Prostate gland (tissue), 2 donors: ENCODE results near the gene SETD2. TPM values are rescaled to one million over a fixed set of nuclear protein-coding genes. Genes with fewer than 3 reads are reported as not detected.
A peak's percentile ranks its signal among the peaks of the same experiment; 100 is the strongest.
"Not testable (repeated sequence)": the region's sequence is repeated elsewhere in the genome, so short reads cannot be mapped to it uniquely, and the experiment has no call there.

Source experiments
- DNase-seq: peaks from one replicate; pipeline ENCODE4 v3.0.0-alpha.2; 2019; ENCODE audit warnings: low spot score
- H3K27ac ChIP-seq, 2 donors: fragments of 200-600 bp; sonication (generic); 2 replicates each; pipeline ENCODE4 v1.5.1; 2017 to 2019
- H3K27me3 ChIP-seq: fragments of 200-600 bp; sonication (generic); replicated peaks from 2 replicates; pipeline ENCODE4 v1.5.1; 2019; ENCODE audit not compliant: insufficient read depth
- H3K36me3 ChIP-seq, 2 donors: fragments of 200-600 bp; sonication (generic); 1 replicate in 1 of 2; 2 replicates in 1 of 2; pipeline versions ENCODE4 v1.5.1 to v1.8.1; 2017 to 2019
- H3K4me1 ChIP-seq: fragments of 200-600 bp; sonication (generic); replicated peaks from 2 replicates; pipeline ENCODE4 v1.5.1; 2019
- H3K4me3 ChIP-seq, 2 donors: fragments of 200-600 bp; sonication (generic); 2 replicates each; pipeline ENCODE4 v1.5.1; 2017 to 2019
- H3K9me3 ChIP-seq: fragments of 200-600 bp; sonication (generic); 2 replicates; pipeline ENCODE4 v1.5.1; 2017
- CTCF ChIP-seq, 4 experiments: fragments of 200-600 bp in 2 of 4; fragments of 450-650 bp in 2 of 4; sonication (generic) in 2 of 4; IDR thresholded peaks; 1 replicate in 3 of 4; 2 replicates in 1 of 4; pipeline ENCODE4 v1.5.1; 2016 to 2019; ENCODE audit warnings: antibody characterized with exemption in 4 of 4, mild to moderate bottlenecking in 2 of 4, moderate library complexity in 2 of 4
- POLR2A ChIP-seq: fragments of 450-650 bp; IDR thresholded peaks from one replicate; pipeline ENCODE4 v1.6.1; 2016; ENCODE audit warnings: antibody characterized with exemption, mild to moderate bottlenecking
- POLR2AphosphoS5 ChIP-seq: sonication (generic); formaldehyde crosslinking; IDR thresholded peaks from one replicate; pipeline ENCODE4 v1.6.1; 2017; ENCODE audit warnings: antibody characterized with exemption
- WGBS: methylation state at CpG from one replicate; pipeline ENCODE4 v1.1.5; 2018; 5-methylcytosine and 5-hydroxymethylcytosine counted together
- intact Hi-C: fragments of 100-400 bp; cut with DNase I; formaldehyde crosslinking; loops from one replicate; pipeline ENCODE4 v1.14.2; 2022
- total RNA-seq, 2 donors: library from RNA; depleted of rRNA; stranded (reverse); fragments of >200 nt; gene quantifications; one replicate each; pipeline ENCODE4 v1.1.0, GENCODE V29; 2016

Gene SETD2
- total RNA-seq, result 10 to 100 TPM; 49.8 to 56.2 TPM

- TF ChIP-seq POLR2AphosphoS5 (peak; percentile 51), POLR2A (peak; percentile 58), CTCF (IDR thresholded peaks at IDR 0.05) (peak in 3 of 4 experiments; percentile 34 to 67 (median 59))
- intact Hi-C loops, result loop anchor here (5.0 to 10.0 kb wide), 4 partner anchors 118 to 187 kb away; partner anchors contain the start of genes CCDC12, KIF9, KLHL18 and NBEAL2
- peak within 1 kb of the TSS; percentile 77 to 88 for H3K4me3 ChIP-seq
- no peaks in the 10 kb centered on the region for H3K27me3 ChIP-seq
- H3K9me3 ChIP-seq, result no peaks in the 10 kb centered on the region
- no peaks in the 10 kb centered on the region for H3K36me3 ChIP-seq
- peak; percentile 95 for DNase-seq
- under 1% methylated on average over 62 of the region's 95 CpGs for WGBS
- peak within 1 kb of the TSS; percentile 95 to 96 for H3K27ac ChIP-seq
- H3K4me1 ChIP-seq, result peaks cover 4% of the 10 kb centered on the region
Measured at GRCh38 chr3:47164007-47164881, at the start of gene SETD2. Gene SETD2, minus strand, starts transcription at chr3:47164113. Its CDS starts 189 bp downstream, at chr3:47163924.

- TF ChIP-seq CTCF (IDR thresholded peaks at IDR 0.05) (no peak), POLR2AphosphoS5 (no peak), POLR2A (no peak)
- H3K4me3 ChIP-seq, result no peak overlapping the region
- H3K27ac ChIP-seq, result no peak overlapping the region
- H3K36me3 ChIP-seq, result no peaks in the 10 kb centered on the region
- no peak for DNase-seq
- H3K27me3 ChIP-seq, result no peaks in the 10 kb centered on the region
- no peaks in the 10 kb centered on the region for H3K9me3 ChIP-seq
- intact Hi-C loops, result no loop called here
- 96% methylated on average over 3 of the region's 3 CpGs for WGBS
- no peaks in the 10 kb centered on the region for H3K4me1 ChIP-seq
Measured at GRCh38 chr3:47210863-47211405, 47.0 kb upstream of the SETD2 start.

GRCh38 chr3:47206022-47206421, 42.1 kb upstream of the SETD2 start:
- H3K4me1 ChIP-seq, H3K27me3 ChIP-seq, DNase-seq, intact Hi-C loops, H3K36me3 ChIP-seq, H3K4me3 ChIP-seq, H3K27ac ChIP-seq, H3K9me3 ChIP-seq: not testable (repeated sequence)
- 93% methylated on average over 5 of the region's 5 CpGs for WGBS

GRCh38 chr3:47204875-47205274, 41.0 kb upstream of the SETD2 start:
- H3K36me3 ChIP-seq, result no peaks in the 10 kb centered on the region
- H3K9me3 ChIP-seq, result no peaks in the 10 kb centered on the region
- no peaks in the 10 kb centered on the region for H3K4me1 ChIP-seq
- TF ChIP-seq POLR2AphosphoS5, result no peak
- no peak for TF ChIP-seq POLR2A
- TF ChIP-seq CTCF (IDR thresholded peaks at IDR 0.05), result no peak
- H3K27ac ChIP-seq, result no peak overlapping the region
- intact Hi-C loops, result no loop called here
- no peak overlapping the region for H3K4me3 ChIP-seq
- H3K27me3 ChIP-seq, result no peaks in the 10 kb centered on the region
- no peak for DNase-seq

- H3K27ac ChIP-seq, result no peak overlapping the region
- no peaks in the 10 kb centered on the region for H3K27me3 ChIP-seq
- no peaks in the 10 kb centered on the region for H3K36me3 ChIP-seq
- no peaks in the 10 kb centered on the region for H3K9me3 ChIP-seq
- 96% methylated on average over 3 of the region's 3 CpGs for WGBS
- intact Hi-C loops, result no loop called here
- DNase-seq, result no peak
- TF ChIP-seq CTCF (IDR thresholded peaks at IDR 0.05) (no peak), POLR2A (no peak), POLR2AphosphoS5 (no peak)
- H3K4me3 ChIP-seq, result no peak overlapping the region
- no peaks in the 10 kb centered on the region for H3K4me1 ChIP-seq
Measured at GRCh38 chr3:47202542-47202941, 38.6 kb upstream of the SETD2 start.
